Smooth muscle cell (in vitro differentiated cells): ENCODE results near the gene PYY. TPM values are rescaled to one million over a fixed set of nuclear protein-coding genes. Genes with fewer than 3 reads are reported as not detected.
A peak's percentile ranks its signal among the peaks of the same experiment; 100 is the strongest.

Experiments
- DNase-seq: peaks from one replicate; lab custom pipeline; 2025; ENCODE audit not compliant: unreplicated experiment; lab: John Stamatoyannopoulos, UW
- H2AFZ ChIP-seq: fragments of 200-600 bp; sonication (generic); 2 replicates; pipeline ENCODE4 v1.6.0; 2016; ENCODE audit warnings: antibody characterized with exemption, low read depth, mild to moderate bottlenecking
- H3F3A ChIP-seq: fragments of 200-600 bp; sonication (generic); 2 replicates; pipeline ENCODE4 v1.6.0; 2017; ENCODE audit warnings: antibody characterized with exemption, low read depth
- H3K27ac ChIP-seq: fragments of 200-600 bp; sonication (generic); 2 replicates; pipeline ENCODE4 v1.5.1; 2016; ENCODE audit warnings: low read depth, mild to moderate bottlenecking
- H3K27me3 ChIP-seq: fragments of 200-600 bp; sonication (generic); 2 replicates; pipeline ENCODE4 v1.6.1; 2016; ENCODE audit warnings: low read depth, mild to moderate bottlenecking
- H3K36me3 ChIP-seq: fragments of 200-600 bp; sonication (generic); 2 replicates; pipeline ENCODE4 v1.5.1; 2016; ENCODE audit warnings: low read depth
- H3K4me1 ChIP-seq: fragments of 200-600 bp; sonication (generic); 2 replicates; pipeline ENCODE4 v1.5.1; 2016; ENCODE audit warnings: low read depth
- H3K4me2 ChIP-seq: fragments of 200-600 bp; sonication (generic); 2 replicates; pipeline ENCODE4 v1.6.0; 2016; ENCODE audit warnings: mild to moderate bottlenecking
- H3K4me3 ChIP-seq: fragments of 200-600 bp; sonication (generic); 2 replicates; pipeline ENCODE4 v1.5.1; 2016; ENCODE audit warnings: mild to moderate bottlenecking
- H3K79me2 ChIP-seq: fragments of 200-600 bp; sonication (generic); 2 replicates; pipeline ENCODE4 v1.6.0; 2016; ENCODE audit warnings: low read depth, mild to moderate bottlenecking
- H3K9ac ChIP-seq: fragments of 200-600 bp; sonication (generic); 2 replicates; pipeline ENCODE4 v1.6.0; 2016; ENCODE audit warnings: low read depth
- H3K9me3 ChIP-seq: fragments of 200-600 bp; sonication (generic); replicated peaks from 2 replicates; pipeline ENCODE4 v1.5.1; 2016; ENCODE audit warnings: low read depth
- H4K20me1 ChIP-seq: fragments of 200-600 bp; sonication (generic); 2 replicates; pipeline ENCODE4 v1.6.0; 2016; ENCODE audit warnings: low read depth
- WGBS: methylation state at CpG from one replicate; pipeline ENCODE4 v1.1.7; 2016; ENCODE audit warnings: low lambda C conversion rate; 5-methylcytosine and 5-hydroxymethylcytosine counted together
- polyA plus RNA-seq: library from polyadenylated mRNA; unstranded; fragments of >200 nt; fragmentation: Nextera tagmentation; extraction: Ambion mirVana; gene quantifications from 2 replicates; pipeline ENCODE4 v1.2.1, GENCODE V29; 2016
- total RNA-seq: library from RNA; depleted of rRNA; stranded (reverse); fragments of >200 nt; gene quantifications from 2 replicates; pipeline ENCODE4 v1.2.3, GENCODE V29; 2014
- TF ChIP-seq, protein P1 (sequence below): fragments of 200-600 bp; sonication (generic); IDR thresholded peaks from 2 replicates; pipeline ENCODE4 v1.5.1; 2017; ENCODE audit warnings: borderline replicate concordance, mild to moderate bottlenecking, antibody characterized with exemption; ENCODE audit not compliant: insufficient read depth, poor library complexity, severe bottlenecking

PYY gene
- total and polyA plus RNA-seq, 2 experiments from 2014 or later: not detected

DNA sequence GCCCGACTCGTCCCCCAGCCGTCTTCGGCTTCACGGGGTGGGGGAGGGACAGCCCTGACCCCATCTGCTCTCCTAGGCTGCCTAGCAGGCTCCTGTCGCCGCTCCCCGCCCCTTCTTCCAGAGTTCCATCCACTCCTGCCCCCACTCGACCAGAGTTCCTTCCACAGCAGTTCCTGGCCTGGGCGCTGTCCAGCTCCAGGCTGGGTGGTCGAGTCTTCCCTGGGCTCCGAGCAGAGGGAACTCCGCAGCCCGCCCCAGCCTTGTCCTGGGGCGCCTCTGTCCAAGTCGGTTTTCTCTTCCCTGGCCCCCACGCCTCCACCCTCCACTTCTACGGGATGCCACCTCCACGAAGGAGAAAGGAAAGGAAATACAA is 1.4 kb downstream of the PYY start:
- Histone ChIP-seq H2AFZ (no peak overlapping the region), H4K20me1 (no peaks in the 10 kb centered on the region), H3K27ac (no peak overlapping the region), H3K36me3 (no peaks in the 10 kb centered on the region), H3K4me2 (peak overlapping the region; percentile 58), H3F3A (no peaks in the 10 kb centered on the region), H3K4me1 (peaks cover 5% of the 10 kb centered on the region), H3K4me3 (peak overlapping the region; percentile 23), H3K9me3 (no peaks in the 10 kb centered on the region), H3K27me3 (peaks cover 63% of the 10 kb centered on the region), H3K79me2 (no peaks in the 10 kb centered on the region), H3K9ac (no peak overlapping the region)
- WGBS: 10% methylated on average over 15 of the region's 19 CpGs
- TF ChIP-seq, protein P1, sequence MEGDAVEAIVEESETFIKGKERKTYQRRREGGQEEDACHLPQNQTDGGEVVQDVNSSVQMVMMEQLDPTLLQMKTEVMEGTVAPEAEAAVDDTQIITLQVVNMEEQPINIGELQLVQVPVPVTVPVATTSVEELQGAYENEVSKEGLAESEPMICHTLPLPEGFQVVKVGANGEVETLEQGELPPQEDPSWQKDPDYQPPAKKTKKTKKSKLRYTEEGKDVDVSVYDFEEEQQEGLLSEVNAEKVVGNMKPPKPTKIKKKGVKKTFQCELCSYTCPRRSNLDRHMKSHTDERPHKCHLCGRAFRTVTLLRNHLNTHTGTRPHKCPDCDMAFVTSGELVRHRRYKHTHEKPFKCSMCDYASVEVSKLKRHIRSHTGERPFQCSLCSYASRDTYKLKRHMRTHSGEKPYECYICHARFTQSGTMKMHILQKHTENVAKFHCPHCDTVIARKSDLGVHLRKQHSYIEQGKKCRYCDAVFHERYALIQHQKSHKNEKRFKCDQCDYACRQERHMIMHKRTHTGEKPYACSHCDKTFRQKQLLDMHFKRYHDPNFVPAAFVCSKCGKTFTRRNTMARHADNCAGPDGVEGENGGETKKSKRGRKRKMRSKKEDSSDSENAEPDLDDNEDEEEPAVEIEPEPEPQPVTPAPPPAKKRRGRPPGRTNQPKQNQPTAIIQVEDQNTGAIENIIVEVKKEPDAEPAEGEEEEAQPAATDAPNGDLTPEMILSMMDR: no peak
- peak; percentile 10 for DNase-seq

DNA sequence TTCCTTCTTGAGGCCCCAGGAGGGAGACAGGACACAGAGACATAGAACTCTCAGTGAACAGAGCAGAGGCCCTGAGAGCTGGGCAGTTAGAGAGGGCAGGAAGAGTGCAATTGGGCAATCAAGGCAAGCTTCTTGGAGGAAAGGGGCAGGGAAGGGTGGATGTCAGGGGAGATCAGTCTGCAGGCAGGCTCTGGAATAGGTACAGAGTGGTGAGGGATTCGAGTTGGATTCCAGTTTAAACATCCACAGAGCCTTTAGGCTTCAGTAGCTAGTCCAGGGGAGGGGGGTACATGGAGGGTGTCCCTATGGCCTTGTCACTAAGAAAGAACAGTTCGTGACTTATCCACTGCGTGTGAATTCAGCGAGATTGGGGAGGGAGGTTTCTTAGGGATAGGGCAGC is 2.0 kb downstream of the PYY start:
- DNase-seq: no peak
- Histone ChIP-seq H3K9me3 (no peaks in the 10 kb centered on the region), H4K20me1 (no peaks in the 10 kb centered on the region), H2AFZ (no peak overlapping the region), H3K4me2 (no peak overlapping the region), H3K4me3 (no peak overlapping the region), H3F3A (no peaks in the 10 kb centered on the region), H3K9ac (no peak overlapping the region), H3K36me3 (no peaks in the 10 kb centered on the region), H3K27me3 (peaks cover 63% of the 10 kb centered on the region), H3K4me1 (peaks cover 5% of the 10 kb centered on the region), H3K79me2 (no peaks in the 10 kb centered on the region), H3K27ac (no peak overlapping the region)
- WGBS: 61% methylated on average over 4 of the region's 4 CpGs
- TF ChIP-seq, protein P1: no peak

DNA sequence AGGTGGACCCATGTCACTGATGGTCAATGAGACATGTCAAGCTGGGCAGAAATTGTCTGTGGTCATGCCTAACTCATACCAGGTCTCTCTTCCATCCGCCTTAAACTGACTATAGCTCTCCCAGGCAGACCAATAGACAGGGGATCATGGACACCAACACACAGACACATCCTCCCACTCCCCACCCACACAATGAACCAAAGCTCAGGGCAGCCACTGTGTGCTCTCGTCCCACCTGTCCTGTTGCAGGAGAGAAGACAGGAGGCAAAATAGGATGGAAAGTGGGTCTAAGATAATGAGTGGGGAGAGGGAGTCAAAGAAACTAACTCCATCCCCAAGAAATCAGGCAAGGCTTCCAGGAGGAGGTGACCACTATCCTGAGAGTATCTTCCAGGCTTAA is 3.2 kb downstream of the PYY start:
- Histone ChIP-seq H3K4me2 (no peak overlapping the region), H4K20me1 (no peaks in the 10 kb centered on the region), H3K27ac (no peak overlapping the region), H3F3A (no peaks in the 10 kb centered on the region), H3K4me1 (peaks cover 5% of the 10 kb centered on the region), H3K36me3 (no peaks in the 10 kb centered on the region), H3K4me3 (no peak overlapping the region), H3K79me2 (no peaks in the 10 kb centered on the region), H2AFZ (no peak overlapping the region), H3K27me3 (peaks cover 60% of the 10 kb centered on the region), H3K9ac (no peak overlapping the region), H3K9me3 (no peaks in the 10 kb centered on the region)
- TF ChIP-seq, protein P1: no peak
- 88% methylated on average over 2 of the region's 2 CpGs for WGBS
- DNase-seq: no peak

DNA sequence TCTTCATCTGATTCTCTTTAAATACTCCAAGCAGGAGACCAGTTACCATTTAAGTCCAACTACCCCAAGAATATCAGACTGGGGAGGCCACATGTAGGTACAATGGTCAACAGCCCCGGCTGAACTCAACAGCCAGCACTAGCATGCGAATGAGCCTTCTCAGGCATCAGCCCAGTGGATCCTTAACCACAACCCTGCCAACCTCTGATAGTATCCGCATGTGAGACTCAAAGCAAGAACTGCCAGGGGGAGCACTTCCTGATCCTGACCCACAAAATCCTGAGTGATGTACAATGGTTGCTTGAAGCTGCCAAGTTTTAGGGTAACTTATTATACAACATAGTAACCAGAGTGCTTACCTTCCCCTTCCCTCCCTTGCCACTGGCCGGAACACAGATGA is 4.0 kb downstream of the PYY start:
- Histone ChIP-seq H3K27me3 (peaks cover 53% of the 10 kb centered on the region), H2AFZ (no peak overlapping the region), H3K4me2 (no peak overlapping the region), H3K36me3 (no peaks in the 10 kb centered on the region), H3K79me2 (no peaks in the 10 kb centered on the region), H3K27ac (no peak overlapping the region), H3K9me3 (no peaks in the 10 kb centered on the region), H3K4me1 (peaks cover 5% of the 10 kb centered on the region), H3K9ac (no peak overlapping the region), H3K4me3 (no peak overlapping the region), H3F3A (no peaks in the 10 kb centered on the region), H4K20me1 (no peaks in the 10 kb centered on the region)
- no peak for DNase-seq
- TF ChIP-seq, protein P1: no peak
- WGBS: 64% methylated on average over 4 of the region's 4 CpGs
